ENCODE measurements around the gene SPTLC2.
A peak's percentile ranks its signal among the peaks of the same experiment; 100 is the strongest.

Gene SPTLC2

GRCh38 chr14:77559381-77559780 is 57.1 kb downstream of the SPTLC2 start:
- H3K36me3 ChIP-seq (ENCODE audit: control insufficient read depth in 4 of 4, insufficient read depth in 4 of 4, low read length in 3 of 4) = peaks cover 14 to 87% (median 50%) of the 10 kb centered on the region in 4 experiments
- 83% methylated on average over 2 of the region's 6 CpGs for WGBS (ENCODE audit: insufficient coverage)
- DNase-seq = no peak

GRCh38 chr14:77557391-77557790 is 59.0 kb downstream of the SPTLC2 start:
- Histone ChIP-seq H3K9me3 (ENCODE audit: control extremely low read depth in 1 of 5, control insufficient read depth in 4 of 5, insufficient read depth in 2 of 5, low read depth in 1 of 5, low read length in 4 of 5) (no peaks in the 10 kb centered on the region), H3K27me3 (replicated peaks in 2 of 5; ENCODE audit: control insufficient read depth in 4 of 5, insufficient read depth in 5 of 5, low read length in 4 of 5) (no peaks in the 10 kb centered on the region), H3K36me3 (ENCODE audit: control insufficient read depth in 4 of 4, insufficient read depth in 4 of 4, low read length in 3 of 4) (peaks cover 11 to 83% (median 43%) of the 10 kb centered on the region in 4 experiments), H3K27ac (ENCODE audit: insufficient read depth in 1 of 2, low read depth in 1 of 2, low read length in 2 of 2, poor library complexity in 1 of 2, severe bottlenecking in 2 of 2) (peak overlapping the region; percentile 65 to 70), H3K4me1 (ENCODE audit: control extremely low read depth in 1 of 4, control insufficient read depth in 4 of 4, insufficient read depth in 4 of 4, low read length in 3 of 4) (peaks cover 0 to 13% (median 0%) of the 10 kb centered on the region in 4 experiments), H3K4me3 (ENCODE audit: control insufficient read depth in 1 of 7, extremely low read depth in 1 of 7, insufficient read depth in 4 of 7, low read depth in 2 of 7, low read length in 6 of 7) (no peak overlapping the region)
- WGBS (ENCODE audit: insufficient coverage) = 75% methylated on average over 5 of the region's 10 CpGs
- POLR2A ChIA-PET = no interaction called here
- CTCF ChIA-PET = interaction anchor here (1.2 kb wide), 1 partner anchor 8 kb away, joined by 3 read pairs; no protein-coding TSS in a partner anchor
- DNase-seq = peak in 1 of 3 donors; percentile 58

More at GRCh38 chr14:77559381-77559780, 57.1 kb downstream of the SPTLC2 start:
- no peaks in the 10 kb centered on the region for H3K27me3 ChIP-seq (replicated peaks in 2 of 5; ENCODE audit: control insufficient read depth in 4 of 5, insufficient read depth in 5 of 5, low read length in 4 of 5)
- no peak overlapping the region for H3K4me3 ChIP-seq (ENCODE audit: control insufficient read depth in 1 of 7, extremely low read depth in 1 of 7, insufficient read depth in 4 of 7, low read depth in 2 of 7, low read length in 6 of 7)
- peaks cover 0 to 9% (median 0%) of the 10 kb centered on the region in 4 experiments for H3K4me1 ChIP-seq (ENCODE audit: control extremely low read depth in 1 of 4, control insufficient read depth in 4 of 4, insufficient read depth in 4 of 4, low read length in 3 of 4)
- H3K9me3 ChIP-seq (ENCODE audit: control extremely low read depth in 1 of 5, control insufficient read depth in 4 of 5, insufficient read depth in 2 of 5, low read depth in 1 of 5, low read length in 4 of 5) = no peaks in the 10 kb centered on the region
- POLR2A ChIA-PET = interaction anchor here (0.6 kb wide), 1 partner anchor 34 kb away, joined by 3 read pairs; no protein-coding TSS in a partner anchor
- CTCF ChIA-PET = interaction anchor here (1.1 to 1.2 kb wide), 2 partner anchors 12 to 58 kb away, joined by 3 read pairs; no protein-coding TSS in a partner anchor
- H3K27ac ChIP-seq (ENCODE audit: insufficient read depth in 1 of 2, low read depth in 1 of 2, low read length in 2 of 2, poor library complexity in 1 of 2, severe bottlenecking in 2 of 2) = no peak overlapping the region

- ChIA-PET CTCF (interaction anchor here (1.2 kb wide), 2 partner anchors 9 to 97 kb away, joined by 3 read pairs; no protein-coding TSS in a partner anchor), POLR2A (no interaction called here)
- DNase-seq = peak in 1 of 3 donors; percentile 74
- H3K4me1 ChIP-seq (ENCODE audit: control extremely low read depth in 1 of 4, control insufficient read depth in 4 of 4, insufficient read depth in 4 of 4, low read length in 3 of 4) = peaks cover 0 to 13% (median 0%) of the 10 kb centered on the region in 4 experiments
- 51% methylated on average over 4 of the region's 4 CpGs for WGBS (ENCODE audit: insufficient coverage)
- no peak overlapping the region for H3K4me3 ChIP-seq (ENCODE audit: control insufficient read depth in 1 of 7, extremely low read depth in 1 of 7, insufficient read depth in 4 of 7, low read depth in 2 of 7, low read length in 6 of 7)
- H3K27me3 ChIP-seq (replicated peaks in 2 of 5; ENCODE audit: control insufficient read depth in 4 of 5, insufficient read depth in 5 of 5, low read length in 4 of 5) = no peaks in the 10 kb centered on the region
- H3K9me3 ChIP-seq (ENCODE audit: control extremely low read depth in 1 of 5, control insufficient read depth in 4 of 5, insufficient read depth in 2 of 5, low read depth in 1 of 5, low read length in 4 of 5) = no peaks in the 10 kb centered on the region
- H3K36me3 ChIP-seq (ENCODE audit: control insufficient read depth in 4 of 4, insufficient read depth in 4 of 4, low read length in 3 of 4) = peaks cover 13 to 83% (median 43%) of the 10 kb centered on the region in 4 experiments
- H3K27ac ChIP-seq (ENCODE audit: insufficient read depth in 1 of 2, low read depth in 1 of 2, low read length in 2 of 2, poor library complexity in 1 of 2, severe bottlenecking in 2 of 2) = peak overlapping the region; percentile 65 to 70
Observed at GRCh38 chr14:77556946-77557345, 59.5 kb downstream of the SPTLC2 start.

GRCh38 chr14:77554816-77555599 is 61.4 kb downstream of the SPTLC2 start:
- Histone ChIP-seq H3K4me1 (ENCODE audit: control extremely low read depth in 1 of 4, control insufficient read depth in 4 of 4, insufficient read depth in 4 of 4, low read length in 3 of 4) (peaks cover 0 to 13% (median 0%) of the 10 kb centered on the region in 4 experiments), H3K9me3 (ENCODE audit: control extremely low read depth in 1 of 5, control insufficient read depth in 4 of 5, insufficient read depth in 2 of 5, low read depth in 1 of 5, low read length in 4 of 5) (no peaks in the 10 kb centered on the region), H3K27me3 (replicated peaks in 2 of 5; ENCODE audit: control insufficient read depth in 4 of 5, insufficient read depth in 5 of 5, low read length in 4 of 5) (no peaks in the 10 kb centered on the region), H3K36me3 (ENCODE audit: control insufficient read depth in 4 of 4, insufficient read depth in 4 of 4, low read length in 3 of 4) (peaks cover 9 to 77% (median 41%) of the 10 kb centered on the region in 4 experiments), H3K27ac (ENCODE audit: insufficient read depth in 1 of 2, low read depth in 1 of 2, low read length in 2 of 2, poor library complexity in 1 of 2, severe bottlenecking in 2 of 2) (peak overlapping the region; percentile 59 to 70), H3K4me3 (ENCODE audit: control insufficient read depth in 1 of 7, extremely low read depth in 1 of 7, insufficient read depth in 4 of 7, low read depth in 2 of 7, low read length in 6 of 7) (peak overlapping the region in 1 of 7 experiments; percentile 30)
- peak in 1 of 3 donors; percentile 36 for DNase-seq
- WGBS (ENCODE audit: insufficient coverage) = 96% methylated on average over 6 of the region's 9 CpGs
- POLR2A ChIA-PET = no interaction called here
- CTCF ChIA-PET = interaction anchor here (1.1 kb wide), 1 partner anchor 38 kb away, joined by 3 read pairs; no protein-coding TSS in a partner anchor

GRCh38 chr14:77554207-77554606 is 62.2 kb downstream of the SPTLC2 start:
- peaks cover 0 to 13% (median 0%) of the 10 kb centered on the region in 4 experiments for H3K4me1 ChIP-seq (ENCODE audit: control extremely low read depth in 1 of 4, control insufficient read depth in 4 of 4, insufficient read depth in 4 of 4, low read length in 3 of 4)
- CTCF ChIA-PET = interaction anchor here (1.1 to 7.2 kb wide), 4 partner anchors 22 to 253 kb away, joined by 3 to 48 read pairs (median 6); partner anchors contain the start of genes AHSA1 and VIPAS39
- WGBS (ENCODE audit: insufficient coverage) = 0% methylated on average over 3 of the region's 5 CpGs
- peak in 2 of 3 donors; percentile 15 to 69 for DNase-seq
- H3K36me3 ChIP-seq (ENCODE audit: control insufficient read depth in 4 of 4, insufficient read depth in 4 of 4, low read length in 3 of 4) = peaks cover 10 to 78% (median 46%) of the 10 kb centered on the region in 4 experiments
- no peaks in the 10 kb centered on the region for H3K9me3 ChIP-seq (ENCODE audit: control extremely low read depth in 1 of 5, control insufficient read depth in 4 of 5, insufficient read depth in 2 of 5, low read depth in 1 of 5, low read length in 4 of 5)
- no peaks in the 10 kb centered on the region for H3K27me3 ChIP-seq (replicated peaks in 2 of 5; ENCODE audit: control insufficient read depth in 4 of 5, insufficient read depth in 5 of 5, low read length in 4 of 5)
- H3K27ac ChIP-seq (ENCODE audit: insufficient read depth in 1 of 2, low read depth in 1 of 2, low read length in 2 of 2, poor library complexity in 1 of 2, severe bottlenecking in 2 of 2) = peak overlapping the region; percentile 59 to 70
- H3K4me3 ChIP-seq (ENCODE audit: control insufficient read depth in 1 of 7, extremely low read depth in 1 of 7, insufficient read depth in 4 of 7, low read depth in 2 of 7, low read length in 6 of 7) = peak overlapping the region in 1 of 7 experiments; percentile 30
- POLR2A ChIA-PET = no interaction called here

GRCh38 chr14:77549451-77549850 is 67.0 kb downstream of the SPTLC2 start:
- WGBS (ENCODE audit: insufficient coverage) = no CpG with 5 or more reads among the region's 1 CpG
- ChIA-PET POLR2A (no interaction called here), CTCF (interaction anchor here (1.3 to 7.2 kb wide), 5 partner anchors 8 to 248 kb away, joined by 3 to 48 read pairs (median 11); partner anchors contain the start of genes AHSA1 and VIPAS39)
- DNase-seq = no peak
- Histone ChIP-seq H3K36me3 (ENCODE audit: control insufficient read depth in 4 of 4, insufficient read depth in 4 of 4, low read length in 3 of 4) (peaks cover 21 to 79% (median 55%) of the 10 kb centered on the region in 4 experiments), H3K27me3 (replicated peaks in 2 of 5; ENCODE audit: control insufficient read depth in 4 of 5, insufficient read depth in 5 of 5, low read length in 4 of 5) (no peaks in the 10 kb centered on the region), H3K9me3 (ENCODE audit: control extremely low read depth in 1 of 5, control insufficient read depth in 4 of 5, insufficient read depth in 2 of 5, low read depth in 1 of 5, low read length in 4 of 5) (no peaks in the 10 kb centered on the region), H3K27ac (ENCODE audit: insufficient read depth in 1 of 2, low read depth in 1 of 2, low read length in 2 of 2, poor library complexity in 1 of 2, severe bottlenecking in 2 of 2) (no peak overlapping the region), H3K4me1 (ENCODE audit: control extremely low read depth in 1 of 4, control insufficient read depth in 4 of 4, insufficient read depth in 4 of 4, low read length in 3 of 4) (peaks cover 0 to 4% (median 2%) of the 10 kb centered on the region in 4 experiments), H3K4me3 (ENCODE audit: control insufficient read depth in 1 of 7, extremely low read depth in 1 of 7, insufficient read depth in 4 of 7, low read depth in 2 of 7, low read length in 6 of 7) (no peak overlapping the region)

All from common myeloid progenitor, CD34-positive (primary cell).